ENCODE data around the gene CTNNA2. TPM values are rescaled to one million over a fixed set of nuclear protein-coding genes. Genes with fewer than 3 reads are reported as not detected.

The CTNNA2 gene
- total RNA-seq, 1 experiment from 2014 or later, result 5.5 TPM

GRCh38 chr2:79952616-79953015, 439.8 kb downstream of the CTNNA2 start:
- H3K4me1 ChIP-seq (ENCODE audit: insufficient read depth, low read length), result peaks cover 2% of the 10 kb centered on the region; the same call in 1 of the 2 replicates
- H4K91ac ChIP-seq (ENCODE audit: insufficient read length, low read depth, low read length), result no peak overlapping the region
- no peaks in the 10 kb centered on the region for H3K36me3 Mint-ChIP-seq (ENCODE audit: insufficient read depth in 1 of 3, low read depth in 3 of 3)
- no peak overlapping the region for H2BK12ac ChIP-seq (ENCODE audit: insufficient read length, low read depth, low read length)
- H2BK120ac ChIP-seq (ENCODE audit: low read depth, low read length, poor library complexity, severe bottlenecking), result no peak overlapping the region
- no peak overlapping the region for H3K18ac ChIP-seq (ENCODE audit: insufficient read length, low read depth, low read length)
- no peaks in the 10 kb centered on the region for H3K27me3 Mint-ChIP-seq (ENCODE audit: low read depth)
- H3K27me3 ChIP-seq (ENCODE audit: insufficient read depth, low read length), result no peaks in the 10 kb centered on the region
- H4K20me1 ChIP-seq (ENCODE audit: control insufficient read depth, insufficient read depth, insufficient read length), result no peaks in the 10 kb centered on the region
- no peak overlapping the region for H3K56ac ChIP-seq (ENCODE audit: insufficient read length, low read depth, low read length)
- no peak overlapping the region for H3K4ac ChIP-seq (ENCODE audit: low read depth, low read length)
- no peaks in the 10 kb centered on the region for H3K79me1 ChIP-seq (ENCODE audit: insufficient read depth, low read depth, low read length, poor library complexity, severe bottlenecking)
- no peak overlapping the region for H2BK20ac ChIP-seq (ENCODE audit: low read depth, low read length, poor library complexity, severe bottlenecking)
- H3K23ac ChIP-seq (ENCODE audit: insufficient read length, low read depth, low read length), result no peak overlapping the region
- H4K5ac ChIP-seq (ENCODE audit: insufficient read length, low read depth, low read length), result no peak overlapping the region
- no peak overlapping the region for H3K27ac Mint-ChIP-seq
- H3K4me1 Mint-ChIP-seq, result peaks cover 7 to 8% of the 10 kb centered on the region in 2 experiments
- no peak overlapping the region for H3T11ph ChIP-seq (ENCODE audit: low read length)
- H3K9me3 ChIP-seq (ENCODE audit: control insufficient read depth, low read depth, low read length), result no peaks in the 10 kb centered on the region
- H2AFZ ChIP-seq (ENCODE audit: low read length), result no peak overlapping the region
- TF ChIP-seq CTCF (conservative IDR thresholded peaks at IDR 0.05), result no peak
- H4K8ac ChIP-seq (replicated peaks; ENCODE audit: insufficient read length, low read depth, low read length), result no peak overlapping the region
- no peaks in the 10 kb centered on the region for H3K23me2 ChIP-seq (ENCODE audit: insufficient read length, low read depth, low read length, poor library complexity, severe bottlenecking)
- no peak overlapping the region for H3K14ac ChIP-seq (ENCODE audit: insufficient read depth, low read length)
- no peaks in the 10 kb centered on the region for H3K79me2 ChIP-seq (ENCODE audit: insufficient read depth, low read length)
- no CpG with 5 or more reads among the region's 3 CpGs for WGBS (ENCODE audit: extremely low coverage, insufficient read length, low lambda C conversion rate)
- H3K27ac ChIP-seq (ENCODE audit: insufficient read length, low read depth, low read length), result no peak overlapping the region
- H3K4me3 Mint-ChIP-seq, result no peak overlapping the region
- H3K4me2 ChIP-seq (ENCODE audit: insufficient read depth, insufficient read length, low read length), result no peak overlapping the region
- H2BK5ac ChIP-seq (ENCODE audit: insufficient read length, low read length), result no peak overlapping the region
- H3K9ac ChIP-seq (ENCODE audit: extremely low read depth, insufficient read length, low read length), result no peak overlapping the region
- no peak overlapping the region for H2BK15ac ChIP-seq (ENCODE audit: low read depth, low read length)
- no peaks in the 10 kb centered on the region for H3K9me3 Mint-ChIP-seq
- no peak for DNase-seq
- no peak overlapping the region for H2AK5ac ChIP-seq (ENCODE audit: insufficient read length, low read length)

All from H9 (cell line).